Measurements from ENCODE around the gene DIPK1C. TPM values are rescaled to one million over a fixed set of nuclear protein-coding genes. Genes with fewer than 3 reads are reported as not detected.

Gene DIPK1C
- total RNA-seq, 4 donors from 2014 or later = 0.12 to 9.1 TPM; not detected in 2

- H3K4me1 ChIP-seq = no peaks in the 10 kb centered on the region
- no peaks in the 10 kb centered on the region for H3K9me3 ChIP-seq
- H3K27ac ChIP-seq = no peak overlapping the region
- DNase-seq = no peak
- intact Hi-C loops (cut with DNase I; ENCODE audit: low total_unique reads) = no loop called here
- H3K36me3 ChIP-seq = no peaks in the 10 kb centered on the region
- H3K27me3 ChIP-seq = no peaks in the 10 kb centered on the region
- TF ChIP-seq CTCF (IDR thresholded peaks at IDR 0.05) (no peak), POLR2A (IDR thresholded peaks at IDR 0.05) (no peak)
- H3K4me3 ChIP-seq = no peak overlapping the region
Measured at GRCh38 chr18:74477771-74478170, 20.7 kb upstream of the DIPK1C start.

- H3K9me3 ChIP-seq = no peaks in the 10 kb centered on the region
- intact Hi-C loops (cut with DNase I; ENCODE audit: low total_unique reads) = no loop called here
- TF ChIP-seq CTCF (IDR thresholded peaks at IDR 0.05) (peak; percentile 42 to 62 (median 44)), POLR2A (IDR thresholded peaks at IDR 0.05) (no peak)
- H3K36me3 ChIP-seq = no peaks in the 10 kb centered on the region
- DNase-seq = peak; percentile 25 to 52
- H3K27me3 ChIP-seq = no peaks in the 10 kb centered on the region
- H3K4me3 ChIP-seq = no peak overlapping the region
- H3K4me1 ChIP-seq = no peaks in the 10 kb centered on the region
- H3K27ac ChIP-seq = no peak overlapping the region
Measured at GRCh38 chr18:74476140-74476539, 19.0 kb upstream of the DIPK1C start.

- H3K4me1 ChIP-seq = peaks cover 0 to 2% of the 10 kb centered on the region in 2 donors
- intact Hi-C loops (cut with DNase I; ENCODE audit: low total_unique reads) = no loop called here
- TF ChIP-seq POLR2A (IDR thresholded peaks at IDR 0.05) (no peak), CTCF (IDR thresholded peaks at IDR 0.05) (no peak)
Measured at GRCh38 chr18:74473976-74474640, 17.0 kb upstream of the DIPK1C start.

GRCh38 chr18:74472312-74472711, 15.2 kb upstream of the DIPK1C start:
- no peak for DNase-seq
- Histone ChIP-seq H3K27me3 (no peaks in the 10 kb centered on the region), H3K27ac (no peak overlapping the region), H3K36me3 (no peaks in the 10 kb centered on the region), H3K9me3 (no peaks in the 10 kb centered on the region), H3K4me3 (no peak overlapping the region), H3K4me1 (peaks cover 0 to 4% of the 10 kb centered on the region in 2 donors)
- TF ChIP-seq CTCF (IDR thresholded peaks at IDR 0.05) (no peak), POLR2A (IDR thresholded peaks at IDR 0.05) (no peak)
- intact Hi-C loops (cut with DNase I; ENCODE audit: low total_unique reads) = no loop called here

More at GRCh38 chr18:74473976-74474640, 17.0 kb upstream of the DIPK1C start:
- Histone ChIP-seq H3K27ac (no peak overlapping the region), H3K36me3 (no peaks in the 10 kb centered on the region), H3K4me3 (no peak overlapping the region), H3K27me3 (no peaks in the 10 kb centered on the region), H3K9me3 (no peaks in the 10 kb centered on the region)
- no peak for DNase-seq

- Histone ChIP-seq H3K27ac (peak overlapping the region in 1 of 2 donors; percentile 34), H3K4me1 (peaks cover 0 to 4% of the 10 kb centered on the region in 2 donors), H3K9me3 (no peaks in the 10 kb centered on the region), H3K4me3 (no peak overlapping the region), H3K36me3 (no peaks in the 10 kb centered on the region), H3K27me3 (no peaks in the 10 kb centered on the region)
- DNase-seq = no peak
- no peak for TF ChIP-seq CTCF (IDR thresholded peaks at IDR 0.05)
- TF ChIP-seq POLR2A (IDR thresholded peaks at IDR 0.05) = no peak
- intact Hi-C loops (cut with DNase I; ENCODE audit: low total_unique reads) = no loop called here
Measured at GRCh38 chr18:74468547-74469061, 11.5 kb upstream of the DIPK1C start.
